ENCODE data around the gene LSM6. TPM values are rescaled to one million over a fixed set of nuclear protein-coding genes. Genes with fewer than 3 reads are reported as not detected.

The LSM6 gene
- total RNA-seq, 2 donors from 2014 or later = 10.4 to 34.3 TPM

DNA sequence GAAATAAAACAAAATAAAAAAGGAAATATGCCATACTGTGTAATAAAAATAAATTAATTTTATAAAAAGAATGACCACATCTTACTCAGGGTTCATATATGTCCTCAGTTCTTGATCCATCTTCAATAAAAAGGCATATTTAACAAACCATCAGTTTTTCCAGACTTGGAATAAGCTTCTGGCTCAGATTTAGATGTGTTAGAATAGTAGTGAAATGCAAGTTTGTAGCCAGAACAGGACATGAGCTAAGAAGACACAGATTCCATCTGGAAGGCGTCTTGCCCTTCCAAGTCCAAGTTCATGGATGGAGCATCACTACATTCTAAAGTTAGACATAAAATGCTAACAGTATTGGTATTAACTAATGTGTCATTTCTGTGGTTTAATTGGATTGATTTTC lies 10.3 kb upstream of the LSM6 start:
- no peak overlapping the region for H3K27ac ChIP-seq
- TF ChIP-seq CTCF (IDR thresholded peaks at IDR 0.05) (no peak), POLR2A (IDR thresholded peaks at IDR 0.05) (no peak)
- no peak for DNase-seq
- no peak overlapping the region for H3K4me3 ChIP-seq
- 68 to 77% methylated on average over 1 of the region's 1 CpG for WGBS, 2 donors
- H3K27me3 ChIP-seq = no peaks in the 10 kb centered on the region
- no peaks in the 10 kb centered on the region for H3K36me3 ChIP-seq (replicated peaks in 1 of 2; ENCODE audit: insufficient read depth in 1 of 2, low read depth in 2 of 2)
- no peak for ATAC-seq
- intact Hi-C loops (cut with DNase I) = no loop called here
- no peaks in the 10 kb centered on the region for H3K4me1 ChIP-seq
- no peaks in the 10 kb centered on the region for H3K9me3 ChIP-seq

- ATAC-seq = no peak
Measured at GRCh38 chr4:146165840-146166239, 9.7 kb upstream of the LSM6 start.

DNA sequence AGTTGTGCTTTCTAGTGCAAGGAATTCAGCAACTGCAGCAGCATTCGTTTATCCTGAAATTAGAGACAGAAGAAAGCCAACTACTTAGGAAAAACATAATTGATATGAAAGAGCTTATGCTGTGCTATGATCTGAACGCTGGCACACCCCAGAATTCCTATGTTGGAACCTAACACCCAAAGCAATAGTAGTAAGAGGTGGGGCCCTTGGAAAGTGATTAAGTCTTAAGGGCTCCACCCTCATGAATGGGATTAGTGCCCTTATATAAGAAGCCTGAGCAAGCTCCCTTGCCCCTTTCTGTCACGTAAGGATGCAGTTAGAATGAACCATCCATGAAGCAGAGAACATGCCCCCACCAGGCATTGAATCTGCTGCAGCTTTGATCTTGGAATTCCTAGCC lies 5.4 kb upstream of the LSM6 start:
- Histone ChIP-seq H3K9me3 (no peaks in the 10 kb centered on the region), H3K27me3 (no peaks in the 10 kb centered on the region), H3K36me3 (replicated peaks in 1 of 2; ENCODE audit: insufficient read depth in 1 of 2, low read depth in 2 of 2) (no peaks in the 10 kb centered on the region), H3K4me1 (no peaks in the 10 kb centered on the region), H3K4me3 (no peak overlapping the region), H3K27ac (no peak overlapping the region)
- ATAC-seq (no peak), DNase-seq (no peak)
- no peak for TF ChIP-seq POLR2A (IDR thresholded peaks at IDR 0.05)
- no peak for TF ChIP-seq CTCF (IDR thresholded peaks at IDR 0.05)
- 69 to 82% methylated on average over 3 of the region's 3 CpGs for WGBS, 2 donors
- intact Hi-C loops (cut with DNase I) = no loop called here

More at GRCh38 chr4:146165840-146166239, 9.7 kb upstream of the LSM6 start:
- H3K4me1 ChIP-seq = no peaks in the 10 kb centered on the region
- no peak for TF ChIP-seq POLR2A (IDR thresholded peaks at IDR 0.05)
- no peak for TF ChIP-seq CTCF (IDR thresholded peaks at IDR 0.05)
- no peaks in the 10 kb centered on the region for H3K36me3 ChIP-seq (replicated peaks in 1 of 2; ENCODE audit: insufficient read depth in 1 of 2, low read depth in 2 of 2)
- H3K27ac ChIP-seq = no peak overlapping the region
- no peak overlapping the region for H3K4me3 ChIP-seq
- H3K27me3 ChIP-seq = no peaks in the 10 kb centered on the region
- H3K9me3 ChIP-seq = no peaks in the 10 kb centered on the region
- intact Hi-C loops (cut with DNase I) = no loop called here
- DNase-seq = no peak

GRCh38 chr4:146176891-146177290 lies 1.4 kb downstream of the LSM6 start:
- ATAC-seq (no peak), DNase-seq (no peak)
- 61 to 88% methylated on average over 2 of the region's 2 CpGs for WGBS, 2 donors

More at GRCh38 chr4:146176891-146177290, 1.4 kb downstream of the LSM6 start:
- TF ChIP-seq CTCF (IDR thresholded peaks at IDR 0.05) (no peak), POLR2A (IDR thresholded peaks at IDR 0.05) (no peak)
- intact Hi-C loops (cut with DNase I) = no loop called here
- Histone ChIP-seq H3K9me3 (no peaks in the 10 kb centered on the region), H3K4me1 (peaks cover 40% of the 10 kb centered on the region), H3K27ac (no peak overlapping the region), H3K27me3 (no peaks in the 10 kb centered on the region), H3K36me3 (replicated peaks in 1 of 2; ENCODE audit: insufficient read depth in 1 of 2, low read depth in 2 of 2) (no peaks in the 10 kb centered on the region), H3K4me3 (peak overlapping the region in 1 of 2 donors; percentile 94)
